Endodermal cell (in vitro differentiated cells): ENCODE data around the gene CMTM4. TPM values are rescaled to one million over a fixed set of nuclear protein-coding genes. Genes with fewer than 3 reads are reported as not detected.

ENCODE experiments used
- DNase-seq: peaks from one replicate; pipeline ENCODE4 v3.0.0-alpha.2; 2017
- H3K27ac ChIP-seq: 2 replicates; pipeline ENCODE4 v1.5.1; 2013; ENCODE audit warnings: mild to moderate bottlenecking, low read depth, low read length, moderate library complexity
- H3K27me3 ChIP-seq: 2 replicates; pipeline ENCODE4 v1.6.1; 2013; ENCODE audit warnings: mild to moderate bottlenecking, low read length, moderate library complexity; ENCODE audit not compliant: insufficient read depth, control insufficient read depth, poor library complexity, severe bottlenecking
- H3K36me3 ChIP-seq: 2 replicates; pipeline ENCODE4 v1.7.0; 2013; ENCODE audit warnings: mild to moderate bottlenecking, low read length, moderate library complexity; ENCODE audit not compliant: control insufficient read depth, insufficient read depth
- H3K4me1 ChIP-seq: one replicate; pipeline ENCODE4 v1.7.0; 2013; ENCODE audit warnings: low read length; ENCODE audit not compliant: control insufficient read depth, insufficient read depth
- H3K4me3 ChIP-seq: 2 replicates; pipeline ENCODE4 v1.5.1; 2013; ENCODE audit warnings: mild to moderate bottlenecking, low read length, moderate library complexity
- H3K9ac ChIP-seq: 2 replicates; pipeline ENCODE4 v1.6.1; 2013; ENCODE audit warnings: mild to moderate bottlenecking, low read length, moderate library complexity; ENCODE audit not compliant: poor library complexity, severe bottlenecking; ENCODE audit errors: extremely low read depth
- H3K9me3 ChIP-seq: 2 replicates; pipeline ENCODE4 v1.6.1; 2013; ENCODE audit warnings: mild to moderate bottlenecking, low read length, moderate library complexity; ENCODE audit not compliant: control insufficient read depth
- H3K27ac Mint-ChIP-seq: 2 replicates; pipeline ENCODE4 v1.8.0; 2020; ENCODE audit warnings: mixed read lengths
- H3K27me3 Mint-ChIP-seq: 2 replicates; pipeline ENCODE4 v1.8.0; 2021; ENCODE audit warnings: mild to moderate bottlenecking, mixed read lengths; ENCODE audit not compliant: insufficient read depth
- H3K36me3 Mint-ChIP-seq: 2 replicates; pipeline ENCODE4 v1.8.0; 2020; ENCODE audit warnings: low read depth, mixed read lengths
- H3K4me1 Mint-ChIP-seq: 2 replicates; pipeline ENCODE4 v1.8.0; 2020; ENCODE audit warnings: mixed read lengths
- H3K4me3 Mint-ChIP-seq: 2 replicates; pipeline ENCODE4 v1.8.0; 2020; ENCODE audit warnings: mild to moderate bottlenecking, moderate library complexity, mixed read lengths
- H3K9me3 Mint-ChIP-seq: 2 replicates; pipeline ENCODE4 v1.8.0; 2020; ENCODE audit warnings: mild to moderate bottlenecking, mixed read lengths
- CTCF ChIP-seq: fragments of 200-600 bp; sonication (generic); conservative IDR thresholded peaks from 2 replicates; pipeline ENCODE4 v1.5.0; 2021; ENCODE audit warnings: antibody characterized with exemption, mild to moderate bottlenecking
- WGBS, 2 experiments: methylation state at CpG; one replicate each; pipeline versions ENCODE4 v1.1.5 to v1.1.7; 2013; ENCODE audit warnings: missing lambda C conversion rate in 2 of 2, mixed read lengths in 1 of 2; ENCODE audit not compliant: insufficient coverage in 1 of 2, insufficient read length in 1 of 2; 5-methylcytosine and 5-hydroxymethylcytosine counted together
- total RNA-seq, 2 donors: library from RNA; stranded (reverse); fragmentation: NEBNext Ultra II Directional in 1 of 2; extraction: Animal tissue kit (Norgen Biotek cat#: 25700) in 1 of 2; gene quantifications; 2 replicates in 1 of 2; 3 replicates in 1 of 2; pipeline ENCODE4 v1.2.1, GENCODE V29; 2021

CMTM4 gene
- total RNA-seq, 2 donors from 2014 or later: 68.2 to 76.2 TPM

GRCh38 chr16:66639091-66639885, 57.3 kb downstream of the CMTM4 start:
- Histone ChIP-seq H3K27ac (no peak overlapping the region), H3K9me3 (no peaks in the 10 kb centered on the region), H3K4me3 (no peak overlapping the region), H3K9ac (no peak overlapping the region), H3K4me1 (peaks cover 2% of the 10 kb centered on the region), H3K27me3 (no peaks in the 10 kb centered on the region), H3K36me3 (peaks cover 17% of the 10 kb centered on the region)
- TF ChIP-seq CTCF: no peak
- Mint-ChIP-seq H3K9me3 (no peaks in the 10 kb centered on the region), H3K4me1 (peaks cover 13% of the 10 kb centered on the region), H3K27ac (peak overlapping the region; percentile 69), H3K4me3 (no peak overlapping the region), H3K27me3 (no peaks in the 10 kb centered on the region), H3K36me3 (peaks cover 22% of the 10 kb centered on the region)
- WGBS, 2 experiments: 85 to 86% methylated on average over 5 to 6 of the region's 6 CpGs
- no peak for DNase-seq

GRCh38 chr16:66637806-66638205, 58.7 kb downstream of the CMTM4 start:
- Histone ChIP-seq H3K4me1 (peaks cover 2% of the 10 kb centered on the region), H3K27me3 (no peaks in the 10 kb centered on the region), H3K9ac (no peak overlapping the region), H3K4me3 (no peak overlapping the region), H3K27ac (no peak overlapping the region), H3K36me3 (peaks cover 24% of the 10 kb centered on the region), H3K9me3 (no peaks in the 10 kb centered on the region)
- no peak for TF ChIP-seq CTCF
- Mint-ChIP-seq H3K27me3 (no peaks in the 10 kb centered on the region), H3K4me3 (no peak overlapping the region), H3K36me3 (peaks cover 23% of the 10 kb centered on the region), H3K9me3 (no peaks in the 10 kb centered on the region), H3K4me1 (peaks cover 13% of the 10 kb centered on the region), H3K27ac (no peak overlapping the region)
- WGBS, 2 experiments: 93 to 100% methylated on average over 2 to 3 of the region's 3 CpGs
- no peak for DNase-seq

GRCh38 chr16:66636199-66636598, 60.3 kb downstream of the CMTM4 start:
- H3K27ac Mint-ChIP-seq: no peak overlapping the region

More at GRCh38 chr16:66636199-66636598, 60.3 kb downstream of the CMTM4 start:
- H3K36me3 Mint-ChIP-seq: peaks cover 34% of the 10 kb centered on the region
- H3K27me3 Mint-ChIP-seq: no peaks in the 10 kb centered on the region
- peaks cover 33% of the 10 kb centered on the region for H3K36me3 ChIP-seq
- TF ChIP-seq CTCF: no peak
- H3K9me3 ChIP-seq: no peaks in the 10 kb centered on the region
- H3K27ac ChIP-seq: no peak overlapping the region
- no peaks in the 10 kb centered on the region for H3K9me3 Mint-ChIP-seq
- WGBS, 2 experiments: 94 to 96% methylated on average over 5 of the region's 5 CpGs
- DNase-seq: no peak
- peaks cover 2% of the 10 kb centered on the region for H3K4me1 ChIP-seq
- no peaks in the 10 kb centered on the region for H3K27me3 ChIP-seq
- peaks cover 13% of the 10 kb centered on the region for H3K4me1 Mint-ChIP-seq
- H3K4me3 Mint-ChIP-seq: no peak overlapping the region
- no peak overlapping the region for H3K9ac ChIP-seq
- H3K4me3 ChIP-seq: no peak overlapping the region
